Ovary (tissue), 10 donors: ENCODE measurements around the gene TEF. TPM values are rescaled to one million over a fixed set of nuclear protein-coding genes. Genes with fewer than 3 reads are reported as not detected.

Experiments
- DNase-seq, 5 donors: peaks; one replicate each; pipeline ENCODE4 v3.0.0-alpha.2; 2019 to 2020
- H3K27ac ChIP-seq, 2 donors: fragments of 200-600 bp; one replicate each; pipeline versions ENCODE4 v1.5.1 to v1.8.0; 2019 to 2022
- H3K27me3 ChIP-seq: fragments of 200-600 bp; one replicate; pipeline ENCODE4 v1.8.0; 2022
- H3K36me3 ChIP-seq: fragments of 200-600 bp; sonication (generic); one replicate; pipeline ENCODE4 v1.5.1; 2019
- H3K4me1 ChIP-seq: one replicate; pipeline ENCODE4 v1.8.1; 2013; ENCODE audit warnings: mild to moderate bottlenecking, moderate library complexity; ENCODE audit not compliant: insufficient read depth
- H3K4me3 ChIP-seq: fragments of 200-600 bp; sonication (generic); one replicate; pipeline ENCODE4 v1.5.1; 2017
- H3K9me3 ChIP-seq, 2 donors: fragments of 200-600 bp in 1 of 2; sonication (generic) in 1 of 2; one replicate each; pipeline versions ENCODE4 v1.5.1 to v1.8.1; 2013 to 2019; ENCODE audit warnings: mild to moderate bottlenecking in 1 of 2, moderate library complexity in 1 of 2
- CTCF ChIP-seq, 3 donors: fragments of 450-650 bp in 2 of 3; fragments of 200-600 bp in 1 of 3; IDR thresholded peaks; one replicate each; pipeline versions ENCODE4 v1.5.1 to v1.8.0; 2016 to 2022; ENCODE audit warnings: antibody characterized with exemption in 3 of 3, mild to moderate bottlenecking in 1 of 3
- EP300 ChIP-seq: sonication (generic); formaldehyde crosslinking; IDR thresholded peaks from one replicate; pipeline ENCODE4 v1.6.1; 2017; ENCODE audit warnings: antibody characterized with exemption
- POLR2A ChIP-seq: fragments of 450-650 bp; IDR thresholded peaks from one replicate; pipeline ENCODE4 v1.6.1; 2017; ENCODE audit warnings: antibody characterized with exemption, mild to moderate bottlenecking, moderate library complexity
- WGBS, 3 donors: extraction: QIAGEN DNeasy Blood & Tissue Kit in 1 of 3; methylation state at CpG; one replicate each; pipeline versions ENCODE4 v1.1.5 to v1.1.7; 2013 to 2017; 5-methylcytosine and 5-hydroxymethylcytosine counted together
- intact Hi-C, 4 donors: fragments of 100-400 bp; cut with DNase I; formaldehyde crosslinking; loops; one replicate each; pipeline versions ENCODE4 v1.11.0 to v1.15.1; 2022 to 2023
- long read RNA-seq, 3 donors: library from polyadenylated mRNA in 2 of 3; unstranded in 2 of 3; transcript quantifications; one replicate each; pipeline ENCODE4 v2.0.0 and lab custom pipeline, GENCODE V29; 2021 to 2026
- polyA plus RNA-seq, 2 donors: library from polyadenylated mRNA; stranded (reverse); fragments of 200-250 nt in 1 of 2; fragments of 350-450 nt in 1 of 2; fragmentation: Illumina TruSeq in 1 of 2; extraction: RNeasy Lipid Tissue Mini Kit (QIAGEN cat#74804) in 1 of 2; gene quantifications; one replicate each; pipeline ENCODE4 v1.2.3, GENCODE V29; 2013 to 2014
- total RNA-seq, 7 donors: library from RNA; depleted of rRNA in 2 of 7; stranded (reverse); fragments of >200 nt in 2 of 7; fragmentation: NEBNext Ultra II Directional in 3 of 7; extraction: Animal tissue kit (Norgen Biotek cat#: 25700) in 3 of 7; gene quantifications; one replicate each; pipeline versions ENCODE4 v1.1.0 to v1.2.4, GENCODE V29; 2016 to 2023
- donor health status: DM: no; HTN: no; CAD: no; lungs with moderate emphysema.
- donor health status: DM: no; HTN: no; CAD: no.
- donor health status: Bipolar disorder and iron deficiency.
- donor health status: DM: yes; HTN: yes; CAD: no.
- donor health status: DM: no; HTN: no; CAD: no.
- donor health status: DM: yes; HTN: yes; CAD: no.

The TEF gene
- total RNA-seq (10 to 100 TPM; 10.8 to 64.6 (median 49.6) TPM), polyA plus RNA-seq (10 to 100 TPM; 26.2 to 42.8 TPM)
- long read RNA-seq, donor 1, full-length matches to known transcripts = 9 of 83 reads
- long read RNA-seq, donor 1, partial matches to known transcripts = 73 of 83 reads
- long read RNA-seq, donor 1, other reads (novel, unspliced or antisense) = 1 of 83 reads
- long read RNA-seq, donor 2, full-length matches to known transcripts = 9 of 9 reads
- long read RNA-seq, donor 2, partial matches to known transcripts = 0 of 9 reads
- long read RNA-seq, donor 2, other reads (novel, unspliced or antisense) = 0 of 9 reads
- long read RNA-seq, donor 3, full-length matches to known transcripts = 61 of 173 reads
- long read RNA-seq, donor 3, partial matches to known transcripts = 87 of 173 reads
- long read RNA-seq, donor 3, other reads (novel, unspliced or antisense) = 25 of 173 reads

GRCh38 chr22:41381329-41382097 lies at the start of gene TEF:
Gene TEF, plus strand, starts transcription at chr22:41381942. Its CDS starts 103 bp downstream, at chr22:41382045.
- peaks cover 11% of the 10 kb centered on the region for H3K4me1 ChIP-seq
- peak within 1 kb of the TSS; percentile 94 for H3K4me3 ChIP-seq
- no peaks in the 10 kb centered on the region for H3K9me3 ChIP-seq
- DNase-seq = peak; percentile 98 to 99 (median 99)
- intact Hi-C loops = no loop called here
- H3K27ac ChIP-seq = peak within 1 kb of the TSS; percentile 94 to 98
- 0 to 2% (median 1%) methylated on average over 53 to 84 of the region's 84 CpGs for WGBS, 3 donors
- peak; percentile 75 for TF ChIP-seq POLR2A
- TF ChIP-seq EP300 = peak; percentile 33
- TF ChIP-seq CTCF (IDR thresholded peaks at IDR 0.05) = no peak
- H3K36me3 ChIP-seq = no peaks in the 10 kb centered on the region
- no peaks in the 10 kb centered on the region for H3K27me3 ChIP-seq

- Histone ChIP-seq H3K27me3 (no peaks in the 10 kb centered on the region), H3K36me3 (no peaks in the 10 kb centered on the region), H3K4me1 (no peaks in the 10 kb centered on the region), H3K4me3 (no peak overlapping the region), H3K9me3 (no peaks in the 10 kb centered on the region), H3K27ac (no peak overlapping the region)
- WGBS, 3 donors = 81 to 88% (median 82%) methylated on average over 15 of the region's 15 CpGs
- TF ChIP-seq POLR2A (no peak), EP300 (no peak), CTCF (IDR thresholded peaks at IDR 0.05) (no peak)
- intact Hi-C loops = no loop called here
- DNase-seq = no peak
These were observed 49.4 kb upstream of the TEF start for GRCh38 chr22:41332217-41332939.

- 92 to 95% (median 94%) methylated on average over 3 of the region's 3 CpGs for WGBS, 3 donors
- no peaks in the 10 kb centered on the region for H3K27me3 ChIP-seq
- TF ChIP-seq CTCF (IDR thresholded peaks at IDR 0.05) = no peak
- no peak for TF ChIP-seq POLR2A
- TF ChIP-seq EP300 = no peak
- no peaks in the 10 kb centered on the region for H3K36me3 ChIP-seq
- no peak overlapping the region for H3K4me3 ChIP-seq
- DNase-seq = no peak
- no peaks in the 10 kb centered on the region for H3K9me3 ChIP-seq
- no peak overlapping the region for H3K27ac ChIP-seq
- no peaks in the 10 kb centered on the region for H3K4me1 ChIP-seq
- intact Hi-C loops = no loop called here
These were observed 47.9 kb upstream of the TEF start for GRCh38 chr22:41333806-41334205.

- WGBS, 3 donors = 55 to 78% (median 61%) methylated on average over 3 of the region's 3 CpGs
These were observed 47.5 kb upstream of the TEF start for GRCh38 chr22:41334215-41334614.

More at GRCh38 chr22:41334215-41334614, 47.5 kb upstream of the TEF start:
- intact Hi-C loops = no loop called here
- Histone ChIP-seq H3K4me3 (no peak overlapping the region), H3K27me3 (no peaks in the 10 kb centered on the region), H3K27ac (no peak overlapping the region), H3K36me3 (no peaks in the 10 kb centered on the region), H3K9me3 (no peaks in the 10 kb centered on the region), H3K4me1 (no peaks in the 10 kb centered on the region)
- no peak for DNase-seq
- TF ChIP-seq CTCF (IDR thresholded peaks at IDR 0.05) = no peak
- no peak for TF ChIP-seq POLR2A
- no peak for TF ChIP-seq EP300
